Measurements from ENCODE around the gene DACT3. TPM values are rescaled to one million over a fixed set of nuclear protein-coding genes. Genes with fewer than 3 reads are reported as not detected.
"Not testable (repeated sequence)": the region's sequence is repeated elsewhere in the genome, so short reads cannot be mapped to it uniquely, and the experiment has no call there.

Gene DACT3
- total RNA-seq, 1 donor from 2014 or later = 0.75 TPM

GRCh38 chr19:46631481-46631880 is 29.5 kb downstream of the DACT3 start:
- Histone ChIP-seq H3K36me3 (no peaks in the 10 kb centered on the region), H3K27me3 (peaks cover 47% of the 10 kb centered on the region), H3F3A (ENCODE audit: low read depth) (peaks cover 11% of the 10 kb centered on the region), H3K27ac (no peak overlapping the region), H3K4me2 (no peak overlapping the region), H4K20me1 (ENCODE audit: low read depth) (peaks cover 3% of the 10 kb centered on the region), H3K9me3 (ENCODE audit: low read depth) (no peaks in the 10 kb centered on the region), H3K4me3 (no peak overlapping the region), H2AFZ (replicated peaks) (no peak overlapping the region), H3K4me1 (peaks cover 21% of the 10 kb centered on the region), H3K9ac (no peak overlapping the region), H3K79me2 (ENCODE audit: low read depth) (no peaks in the 10 kb centered on the region)
- H3K27me3 Mint-ChIP-seq (ENCODE audit: insufficient read depth, low read depth) = peaks cover 24% of the 10 kb centered on the region
- DNase-seq (ENCODE audit: low spot score) = no peak
- peak overlapping the region; percentile 92 for H3K27ac Mint-ChIP-seq
- TF ChIP-seq, protein P1, sequence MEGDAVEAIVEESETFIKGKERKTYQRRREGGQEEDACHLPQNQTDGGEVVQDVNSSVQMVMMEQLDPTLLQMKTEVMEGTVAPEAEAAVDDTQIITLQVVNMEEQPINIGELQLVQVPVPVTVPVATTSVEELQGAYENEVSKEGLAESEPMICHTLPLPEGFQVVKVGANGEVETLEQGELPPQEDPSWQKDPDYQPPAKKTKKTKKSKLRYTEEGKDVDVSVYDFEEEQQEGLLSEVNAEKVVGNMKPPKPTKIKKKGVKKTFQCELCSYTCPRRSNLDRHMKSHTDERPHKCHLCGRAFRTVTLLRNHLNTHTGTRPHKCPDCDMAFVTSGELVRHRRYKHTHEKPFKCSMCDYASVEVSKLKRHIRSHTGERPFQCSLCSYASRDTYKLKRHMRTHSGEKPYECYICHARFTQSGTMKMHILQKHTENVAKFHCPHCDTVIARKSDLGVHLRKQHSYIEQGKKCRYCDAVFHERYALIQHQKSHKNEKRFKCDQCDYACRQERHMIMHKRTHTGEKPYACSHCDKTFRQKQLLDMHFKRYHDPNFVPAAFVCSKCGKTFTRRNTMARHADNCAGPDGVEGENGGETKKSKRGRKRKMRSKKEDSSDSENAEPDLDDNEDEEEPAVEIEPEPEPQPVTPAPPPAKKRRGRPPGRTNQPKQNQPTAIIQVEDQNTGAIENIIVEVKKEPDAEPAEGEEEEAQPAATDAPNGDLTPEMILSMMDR (IDR thresholded peaks at IDR 0.05) = no peak
- no peak for TF ChIP-seq EZH2 (IDR thresholded peaks at IDR 0.05)
- TF ChIP-seq EZH2phosphoT487 (IDR thresholded peaks at IDR 0.05) = no peak
- H3K9me3 Mint-ChIP-seq = no peaks in the 10 kb centered on the region
- peaks cover 40% of the 10 kb centered on the region for H3K4me1 Mint-ChIP-seq
- peak overlapping the region; percentile 33 for H3K4me3 Mint-ChIP-seq
- H3K36me3 Mint-ChIP-seq = no peaks in the 10 kb centered on the region

DNA sequence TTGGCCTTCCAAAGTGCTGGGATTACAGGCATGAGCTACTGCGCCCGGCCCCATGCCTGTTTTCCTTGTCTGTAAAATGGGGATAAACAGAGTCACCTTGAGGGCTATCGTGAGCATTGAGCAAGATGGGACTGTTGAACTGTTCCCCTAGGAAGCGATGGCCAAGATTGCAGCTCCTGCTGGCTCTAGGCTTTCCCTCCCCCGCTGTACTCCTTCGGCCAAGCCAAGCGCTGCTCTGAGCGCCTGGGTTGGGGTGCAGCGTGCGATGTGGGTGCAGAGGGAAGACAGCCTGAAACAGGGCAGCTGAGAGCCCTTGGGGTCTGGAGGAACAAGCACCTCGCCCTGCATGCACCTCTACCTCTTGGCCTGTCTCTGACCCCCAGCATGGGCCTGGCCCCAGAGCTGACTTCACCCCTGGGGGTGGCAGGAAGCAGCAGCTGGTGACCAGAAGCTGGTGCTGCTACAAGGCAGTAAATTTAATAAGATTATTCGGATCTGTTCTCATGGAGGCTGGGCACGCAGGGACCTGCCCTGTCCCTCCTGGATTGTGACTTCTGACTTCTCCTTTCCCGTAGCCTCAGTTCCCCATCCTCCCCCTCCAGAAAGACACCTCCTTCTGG is 30.3 kb downstream of the DACT3 start:
- H3K27ac Mint-ChIP-seq = peak overlapping the region; percentile 92

DNA sequence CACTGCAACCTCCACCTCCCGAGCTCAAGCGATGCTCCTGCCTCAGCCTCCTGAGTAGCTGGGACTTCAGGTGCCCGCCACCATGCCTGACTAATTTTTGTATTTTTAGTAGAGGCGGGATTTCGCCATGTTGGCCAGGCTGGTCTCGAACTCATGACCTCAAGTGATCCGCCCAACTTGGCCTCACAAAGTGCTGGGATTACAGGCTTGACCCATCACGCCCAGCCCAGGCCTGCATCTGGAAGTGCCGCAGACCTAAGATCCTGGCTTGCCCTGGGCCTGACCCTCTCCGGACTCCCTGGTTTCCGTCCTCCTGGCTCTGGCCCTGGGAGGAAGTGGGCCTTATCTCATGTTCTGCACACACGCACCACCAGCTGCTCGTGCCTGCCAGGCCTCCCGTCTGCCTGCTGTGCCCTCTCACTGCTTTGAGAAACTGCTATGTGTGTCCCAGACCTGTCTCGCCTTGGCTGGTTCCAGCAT is 31.4 kb downstream of the DACT3 start:
- Mint-ChIP-seq H3K27ac (peak overlapping the region; percentile 82), H3K36me3 (no peaks in the 10 kb centered on the region), H3K4me3 (peak overlapping the region; percentile 59), H3K9me3 (no peaks in the 10 kb centered on the region), H3K27me3 (ENCODE audit: insufficient read depth, low read depth) (peaks cover 21% of the 10 kb centered on the region), H3K4me1 (peaks cover 38% of the 10 kb centered on the region)
- Histone ChIP-seq H3K36me3 (no peaks in the 10 kb centered on the region), H4K20me1 (ENCODE audit: low read depth) (peaks cover 3% of the 10 kb centered on the region), H3K27ac (no peak overlapping the region), H3F3A (ENCODE audit: low read depth) (peaks cover 3% of the 10 kb centered on the region), H3K4me1 (peaks cover 10% of the 10 kb centered on the region), H3K27me3 (peaks cover 30% of the 10 kb centered on the region), H3K9me3 (ENCODE audit: low read depth) (no peaks in the 10 kb centered on the region), H3K79me2 (ENCODE audit: low read depth) (no peaks in the 10 kb centered on the region), H2AFZ (replicated peaks) (no peak overlapping the region), H3K4me3 (no peak overlapping the region), H3K4me2 (no peak overlapping the region), H3K9ac (no peak overlapping the region)
- DNase-seq (ENCODE audit: low spot score) = no peak
- no peak for TF ChIP-seq EZH2phosphoT487 (IDR thresholded peaks at IDR 0.05)
- TF ChIP-seq, protein P1 (IDR thresholded peaks at IDR 0.05) = no peak
- TF ChIP-seq EZH2 (IDR thresholded peaks at IDR 0.05) = no peak

More for the DNA sequence above, 30.3 kb downstream of the DACT3 start:
- Mint-ChIP-seq H3K27me3 (ENCODE audit: insufficient read depth, low read depth) (peaks cover 22% of the 10 kb centered on the region), H3K36me3 (no peaks in the 10 kb centered on the region), H3K4me3 (peak overlapping the region; percentile 33), H3K9me3 (no peaks in the 10 kb centered on the region), H3K4me1 (peaks cover 38% of the 10 kb centered on the region)
- H4K20me1 ChIP-seq (ENCODE audit: low read depth) = peaks cover 3% of the 10 kb centered on the region
- no peaks in the 10 kb centered on the region for H3K9me3 ChIP-seq (ENCODE audit: low read depth)
- H3F3A ChIP-seq (ENCODE audit: low read depth) = peaks cover 3% of the 10 kb centered on the region
- no peak for DNase-seq (ENCODE audit: low spot score)
- no peak overlapping the region for H3K9ac ChIP-seq
- peaks cover 14% of the 10 kb centered on the region for H3K4me1 ChIP-seq
- H3K79me2 ChIP-seq (ENCODE audit: low read depth) = no peaks in the 10 kb centered on the region
- H3K36me3 ChIP-seq = no peaks in the 10 kb centered on the region
- no peak overlapping the region for H3K4me2 ChIP-seq
- no peak overlapping the region for H3K27ac ChIP-seq
- H2AFZ ChIP-seq (replicated peaks) = no peak overlapping the region
- H3K27me3 ChIP-seq = peaks cover 40% of the 10 kb centered on the region
- TF ChIP-seq, protein P1 (IDR thresholded peaks at IDR 0.05) = no peak
- TF ChIP-seq EZH2 (IDR thresholded peaks at IDR 0.05) = no peak
- TF ChIP-seq EZH2phosphoT487 (IDR thresholded peaks at IDR 0.05) = no peak
- no peak overlapping the region for H3K4me3 ChIP-seq

DNA sequence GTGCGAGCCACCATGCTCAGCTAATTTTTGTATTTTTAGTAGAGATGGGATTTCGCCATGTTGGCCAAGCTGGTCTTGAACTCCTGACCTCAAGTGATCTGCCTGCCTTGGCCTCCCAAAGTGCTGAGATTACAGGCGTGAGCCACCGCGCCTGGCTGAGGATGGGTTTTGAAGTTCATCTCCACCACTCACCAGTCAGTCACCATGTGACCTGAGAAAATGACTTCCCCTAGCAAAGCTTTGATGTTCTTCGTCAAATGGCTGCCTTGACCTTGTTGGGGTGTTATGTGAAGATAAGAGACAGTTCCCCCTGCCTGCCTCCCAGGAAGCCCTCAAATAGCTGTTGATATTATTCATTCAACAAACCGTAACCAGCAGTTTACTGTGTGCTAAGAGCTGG is 32.0 kb downstream of the DACT3 start:
- not testable (repeated sequence) for H3K4me3 Mint-ChIP-seq

More for the DNA sequence above, 32.0 kb downstream of the DACT3 start:
- not testable (repeated sequence) for H3K27ac ChIP-seq; H3F3A ChIP-seq (ENCODE audit: low read depth); H3K9me3 ChIP-seq (ENCODE audit: low read depth); H3K36me3 Mint-ChIP-seq; H3K9ac ChIP-seq; H2AFZ ChIP-seq (replicated peaks); H4K20me1 ChIP-seq (ENCODE audit: low read depth); H3K4me2 ChIP-seq; H3K79me2 ChIP-seq (ENCODE audit: low read depth); H3K4me3 ChIP-seq; H3K4me1 ChIP-seq; H3K9me3 Mint-ChIP-seq; DNase-seq (ENCODE audit: low spot score); H3K36me3 ChIP-seq
- Mint-ChIP-seq H3K4me1 (peaks cover 38% of the 10 kb centered on the region), H3K27ac (peak overlapping the region; percentile 87), H3K27me3 (ENCODE audit: insufficient read depth, low read depth) (peaks cover 21% of the 10 kb centered on the region)
- peaks cover 26% of the 10 kb centered on the region for H3K27me3 ChIP-seq

Data from neural progenitor cell (in vitro differentiated cells).